H1 (cell line): ENCODE data around the gene CITED1. TPM values are rescaled to one million over a fixed set of nuclear protein-coding genes. Genes with fewer than 3 reads are reported as not detected.
A peak's percentile ranks its signal among the peaks of the same experiment; 100 is the strongest.

Source experiments
- BCL11A ChIP-seq, 2 experiments: IDR thresholded peaks; one replicate each; pipeline ENCODE4 v1.6.1; 2011; ENCODE audit warnings: low read depth in 2 of 2, low read length in 2 of 2, mild to moderate bottlenecking in 2 of 2
- CBX8 ChIP-seq: fragments of 300-800, 300-1000 bp; sonication (generic); IDR thresholded peaks from 2 replicates; pipeline ENCODE4 v1.7.1; 2016; ENCODE audit warnings: low read depth, low read length, borderline replicate concordance
- EZH2 ChIP-seq: fragments of 200-600 bp; sonication (generic); IDR thresholded peaks from 2 replicates; pipeline ENCODE4 v1.7.1; 2012; ENCODE audit warnings: low read depth, mild to moderate bottlenecking, moderate library complexity, low read length, inconsistent platforms; ENCODE audit not compliant: severe bottlenecking
- NRF1 ChIP-seq: IDR thresholded peaks from 2 replicates; pipeline ENCODE4 v1.6.1; 2011; ENCODE audit warnings: mild to moderate bottlenecking, low read depth, low read length, improper control_type of control experiment
- SP2 ChIP-seq: IDR thresholded peaks from 2 replicates; pipeline ENCODE4 v1.6.1; 2012; ENCODE audit warnings: mild to moderate bottlenecking, low read length, inconsistent platforms
- polyA plus RNA-seq, 7 experiments: library from polyadenylated mRNA; depleted of rRNA in 3 of 7; stranded (reverse) in 5 of 7; unstranded in 2 of 7; fragments of >200 nt in 5 of 7; fragments of 200-250 nt in 2 of 7; gene quantifications; 1 replicate in 5 of 7; 2 replicates in 1 of 7; 4 replicates in 1 of 7; pipeline versions ENCODE4 v1.2.1 to v1.2.3, GENCODE V29; 2011 to 2013; ENCODE audit warnings: missing spikeins in 2 of 7, mixed read lengths in 2 of 7
- total RNA-seq: library from RNA; stranded (reverse); fragmentation: NEBNext Ultra II Directional; extraction: Animal tissue kit (Norgen Biotek cat#: 25700); gene quantifications from 2 replicates; pipeline ENCODE4 v1.2.1, GENCODE V29; 2021

Gene CITED1
- total and polyA plus RNA-seq, 2 of the 8 experiments (the other 6 are each of a cell fraction or from before 2014, with no cell fraction given) = 1.2 to 2.4 TPM

DNA sequence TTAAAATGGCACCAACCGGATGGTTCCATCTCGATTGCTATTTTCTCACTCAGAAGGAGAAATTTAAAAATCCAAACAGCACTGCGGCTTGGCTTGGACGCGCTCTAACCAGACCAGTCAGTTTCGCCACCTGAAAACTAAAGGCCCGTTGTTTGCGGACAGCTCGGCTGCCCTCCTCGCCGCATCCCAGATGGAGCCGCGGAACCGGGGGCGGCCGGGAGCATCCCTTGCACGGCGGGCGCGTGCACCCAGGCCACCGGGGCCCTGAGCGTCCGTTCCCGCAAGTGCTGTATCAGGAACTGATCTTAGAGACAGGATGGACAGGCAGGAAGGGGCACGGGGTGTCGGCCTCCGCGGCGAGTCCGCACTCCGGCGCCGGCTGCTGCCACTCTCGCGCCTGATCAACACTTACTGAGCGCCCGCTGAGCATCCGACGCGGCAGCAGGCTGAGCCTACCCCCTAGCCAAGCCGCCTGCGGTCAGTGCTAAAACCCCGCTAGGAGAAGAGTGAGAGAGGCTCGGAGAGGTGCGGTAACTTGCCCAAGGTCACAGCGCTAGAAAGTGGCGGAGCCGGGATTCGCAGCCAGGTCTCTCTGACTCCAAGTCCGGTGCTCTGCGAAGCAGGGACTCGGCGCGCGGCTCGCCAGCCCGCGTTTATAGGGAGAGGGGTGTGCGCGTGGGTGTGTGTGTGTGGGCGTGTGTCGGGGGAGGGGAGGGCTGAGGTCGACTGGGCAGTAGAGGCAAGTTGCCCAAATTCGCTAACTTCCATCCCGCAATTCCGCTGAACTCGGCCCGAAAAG is at the start of gene CITED1 (continued):
- TF ChIP-seq SP2 (no peak), CBX8 (no peak), BCL11A (IDR thresholded peaks at IDR 0.05; ENCODE audit: low read depth in 2 of 2, low read length in 2 of 2) (no peak), NRF1 (no peak), EZH2 (peak; percentile 89)
